Activated CD4-positive, alpha-beta memory T cell treated with anti-CD3 and anti-CD28 coated beads, Interleukin-2, amount 10 ng/mL, durations not matched to agents 7 days and 5 days (primary cell): ENCODE data around the gene MYL6. TPM values are rescaled to one million over a fixed set of nuclear protein-coding genes. Genes with fewer than 3 reads are reported as not detected.
"Not testable (repeated sequence)": the region's sequence is repeated elsewhere in the genome, so short reads cannot be mapped to it uniquely, and the experiment has no call there.

Experiments
- CTCF ChIA-PET: fragments of 350-600 bp; sonication (Branson Sonifier 250); formaldehyde crosslinking; loops from one replicate; lab custom pipeline; 2021; ENCODE audit warnings: antibody characterized with exemption, inconsistent platforms; lab: Charles Lee
- POLR2A ChIA-PET: fragments of 350-600 bp; sonication (Branson Sonifier 250); formaldehyde crosslinking; loops from one replicate; lab custom pipeline; 2021; ENCODE audit warnings: antibody characterized with exemption; lab: Charles Lee
- DNase-seq: peaks from one replicate; pipeline ENCODE4 v3.0.0-alpha.2; 2020
- H3K27ac Mint-ChIP-seq: one replicate; pipeline ENCODE4 v1.8.0; 2021; ENCODE audit warnings: mild to moderate bottlenecking, mixed read lengths
- H3K27me3 Mint-ChIP-seq: one replicate; pipeline ENCODE4 v1.8.0; 2021; ENCODE audit warnings: mixed read lengths
- H3K36me3 Mint-ChIP-seq: one replicate; pipeline ENCODE4 v1.8.0; 2021; ENCODE audit warnings: low read depth, mixed read lengths
- H3K4me1 Mint-ChIP-seq: one replicate; pipeline ENCODE4 v1.8.0; 2021; ENCODE audit warnings: mixed read lengths
- H3K4me3 Mint-ChIP-seq: one replicate; pipeline ENCODE4 v1.8.0; 2021; ENCODE audit warnings: mild to moderate bottlenecking, mixed read lengths
- H3K9me3 Mint-ChIP-seq: one replicate; pipeline ENCODE4 v1.8.0; 2021; ENCODE audit warnings: mixed read lengths
- total RNA-seq, 2 experiments: library from RNA; stranded (reverse); gene quantifications; one replicate each; pipeline ENCODE4 v1.2.3, GENCODE V29; 2021

Gene MYL6
- 1,000 to 10,000 TPM; 1,594 to 1,602 TPM for total RNA-seq

DNA sequence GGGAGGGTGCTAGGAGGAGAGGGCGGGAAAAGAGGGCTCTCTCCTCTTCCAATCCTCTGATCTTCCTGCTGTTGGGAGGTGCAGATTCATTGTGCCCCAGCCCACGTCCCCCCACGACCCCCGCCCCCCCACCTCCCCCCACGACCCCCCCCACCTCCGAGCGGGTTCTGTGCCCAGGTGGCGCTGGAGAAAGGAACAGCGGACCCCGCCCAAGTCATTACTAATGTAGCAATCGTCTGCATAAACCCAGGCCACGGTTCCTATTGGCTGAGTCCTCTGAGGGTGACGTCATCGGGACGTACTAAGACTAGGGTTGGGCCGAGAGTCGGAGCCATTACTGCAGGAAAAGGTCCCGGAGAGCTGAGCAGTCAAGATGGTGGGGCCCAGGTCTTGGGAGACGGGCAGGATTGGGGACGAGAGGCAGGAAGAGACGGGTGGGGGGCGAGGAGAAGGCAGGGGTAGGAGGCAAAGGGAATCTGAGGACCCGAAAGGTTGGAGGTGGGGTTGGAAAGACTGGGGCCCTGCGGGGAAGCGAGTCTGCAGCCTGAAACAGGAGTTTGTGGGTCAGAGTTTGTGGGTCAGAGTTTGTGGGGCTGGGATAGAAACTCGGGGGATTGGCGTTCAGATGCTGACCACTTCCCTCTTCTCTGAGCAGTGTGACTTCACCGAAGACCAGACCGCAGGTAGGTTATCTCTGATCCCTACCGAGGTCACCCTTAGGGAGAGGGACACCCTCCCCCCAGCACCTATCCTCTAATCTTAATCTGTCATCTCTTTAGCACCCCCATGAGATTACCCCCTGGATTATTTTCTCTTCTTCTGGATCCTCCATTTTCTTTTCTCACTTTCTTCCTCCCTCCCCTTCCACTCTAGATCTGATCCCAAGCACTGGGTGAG, at the start of gene MYL6:
Gene MYL6, plus strand, starts transcription at position 331 of the 897 bp plus-strand sequence. Its CDS starts 43 bp downstream, at position 374.
- H3K4me3 Mint-ChIP-seq = peak within 1 kb of the TSS; percentile 91
- no peaks in the 10 kb centered on the region for H3K27me3 Mint-ChIP-seq
- ChIA-PET POLR2A (interaction anchor here (0.6 to 9.2 kb wide), 23 partner anchors 9 to 478 kb away, joined by 3 to 178 read pairs (median 6); partner anchors contain the start of genes ESYT1, MYL6B, PA2G4 and PYM1), CTCF (interaction anchor here (0.6 to 7.2 kb wide), 8 partner anchors 22 to 202 kb away, joined by 3 to 86 read pairs (median 4); partner anchors contain the start of genes ESYT1, PA2G4, RNF41 and SMARCC2)
- no peaks in the 10 kb centered on the region for H3K9me3 Mint-ChIP-seq
- H3K36me3 Mint-ChIP-seq = peaks cover 65% of the 10 kb centered on the region
- peak; percentile 94 for DNase-seq
- peaks cover 59% of the 10 kb centered on the region for H3K4me1 Mint-ChIP-seq
- peak within 1 kb of the TSS; percentile 90 for H3K27ac Mint-ChIP-seq

DNA sequence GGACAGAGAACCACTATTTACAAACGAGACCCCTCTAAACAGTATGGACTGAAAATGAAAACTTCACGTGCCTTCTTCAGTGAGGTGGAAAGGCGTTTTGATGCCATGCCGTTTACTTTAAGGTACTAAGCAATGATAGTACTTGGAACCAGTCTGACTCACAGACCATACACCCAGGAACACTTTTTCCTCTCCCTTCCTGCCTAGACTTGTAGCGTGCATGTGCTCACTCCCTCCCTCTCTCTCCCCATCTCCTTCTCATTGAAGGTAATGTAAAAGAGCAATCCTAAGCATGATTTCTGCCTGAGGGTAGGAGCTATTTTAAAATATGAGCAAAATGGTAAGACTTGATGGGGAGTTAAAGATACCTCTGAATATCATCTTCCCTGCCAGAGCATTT, 47.6 kb upstream of the MYL6 start:
- ChIA-PET POLR2A (interaction anchor here (0.6 to 1.3 kb wide), 3 partner anchors 18 to 136 kb away, joined by 3 to 4 read pairs (median 3); partner anchors contain the start of genes ESYT1 and RAB5B), CTCF (interaction anchor here (1.6 kb wide), 1 partner anchor 63 kb away, joined by 4 read pairs; no protein-coding TSS in a partner anchor)
- H3K4me1 Mint-ChIP-seq = peaks cover 38% of the 10 kb centered on the region
- no peak overlapping the region for H3K4me3 Mint-ChIP-seq
- no peak for DNase-seq
- H3K27me3 Mint-ChIP-seq = no peaks in the 10 kb centered on the region
- no peak overlapping the region for H3K27ac Mint-ChIP-seq
- peaks cover 83% of the 10 kb centered on the region for H3K36me3 Mint-ChIP-seq
- no peaks in the 10 kb centered on the region for H3K9me3 Mint-ChIP-seq

DNA sequence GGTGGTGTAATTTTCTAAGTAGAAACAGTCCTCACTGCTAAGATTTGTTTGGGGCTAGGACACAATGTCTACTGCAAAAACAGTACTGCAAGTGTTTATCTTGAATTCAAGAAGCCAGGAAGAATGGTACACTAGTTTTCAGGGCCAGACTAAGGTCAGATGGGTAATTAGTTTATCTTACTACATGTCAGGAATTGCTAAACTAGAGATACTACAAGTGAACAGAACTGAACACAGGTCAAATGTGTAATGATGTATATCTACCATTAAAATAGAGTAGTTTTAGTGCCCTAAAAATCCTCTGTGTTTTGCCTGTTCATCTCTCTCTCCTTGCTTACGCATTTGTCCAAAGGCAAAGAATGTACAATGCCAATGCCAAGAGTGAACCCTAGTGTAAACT, 44.1 kb upstream of the MYL6 start:
- H3K36me3 Mint-ChIP-seq = peaks cover 69% of the 10 kb centered on the region
- no peak overlapping the region for H3K4me3 Mint-ChIP-seq
- H3K4me1 Mint-ChIP-seq = peaks cover 35% of the 10 kb centered on the region
- H3K9me3 Mint-ChIP-seq = no peaks in the 10 kb centered on the region
- H3K27me3 Mint-ChIP-seq = no peaks in the 10 kb centered on the region
- ChIA-PET CTCF (no interaction called here), POLR2A (interaction anchor here (1.3 to 5.7 kb wide), 3 partner anchors 9 to 11 kb away, joined by 3 to 226 read pairs (median 12); partner anchors contain the start of gene PA2G4)
- no peak for DNase-seq
- H3K27ac Mint-ChIP-seq = peak overlapping the region; percentile 69

DNA sequence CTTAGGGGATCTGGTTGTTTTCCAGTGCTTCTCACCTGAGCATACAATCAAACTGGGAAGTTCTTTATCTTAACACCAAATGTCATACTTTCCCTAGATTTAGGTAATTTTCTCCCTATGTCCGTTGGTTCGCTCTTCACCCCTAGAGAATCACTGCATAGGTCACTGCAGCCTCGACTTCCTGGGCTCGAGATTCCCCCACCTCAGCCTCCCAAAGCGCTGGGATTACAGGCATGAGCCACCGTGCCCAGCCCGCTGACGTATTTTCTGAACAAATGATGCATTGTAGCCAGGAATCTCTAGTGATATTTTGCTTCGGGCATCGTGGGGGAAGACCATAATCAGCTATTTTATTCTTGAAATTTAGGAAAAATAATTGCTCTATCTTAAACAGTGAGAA, 42.8 kb upstream of the MYL6 start:
- H3K9me3 Mint-ChIP-seq = no peaks in the 10 kb centered on the region
- H3K4me1 Mint-ChIP-seq = peaks cover 41% of the 10 kb centered on the region
- H3K27me3 Mint-ChIP-seq = no peaks in the 10 kb centered on the region
- ChIA-PET CTCF (interaction anchor here (1.0 to 5.6 kb wide), 7 partner anchors 11 to 376 kb away, joined by 3 to 66 read pairs (median 4); partner anchors contain the start of genes ERBB3, ESYT1, PA2G4 and RAB5B), POLR2A (interaction anchor here (0.8 to 6.3 kb wide), 8 partner anchors 10 to 223 kb away, joined by 3 to 226 read pairs (median 22); partner anchors contain the start of genes ESYT1, IL23A, MYL6 and PA2G4)
- no peak for DNase-seq
- peaks cover 60% of the 10 kb centered on the region for H3K36me3 Mint-ChIP-seq
- H3K4me3 Mint-ChIP-seq = peak overlapping the region; percentile 99
- peak overlapping the region; percentile 99 for H3K27ac Mint-ChIP-seq

DNA sequence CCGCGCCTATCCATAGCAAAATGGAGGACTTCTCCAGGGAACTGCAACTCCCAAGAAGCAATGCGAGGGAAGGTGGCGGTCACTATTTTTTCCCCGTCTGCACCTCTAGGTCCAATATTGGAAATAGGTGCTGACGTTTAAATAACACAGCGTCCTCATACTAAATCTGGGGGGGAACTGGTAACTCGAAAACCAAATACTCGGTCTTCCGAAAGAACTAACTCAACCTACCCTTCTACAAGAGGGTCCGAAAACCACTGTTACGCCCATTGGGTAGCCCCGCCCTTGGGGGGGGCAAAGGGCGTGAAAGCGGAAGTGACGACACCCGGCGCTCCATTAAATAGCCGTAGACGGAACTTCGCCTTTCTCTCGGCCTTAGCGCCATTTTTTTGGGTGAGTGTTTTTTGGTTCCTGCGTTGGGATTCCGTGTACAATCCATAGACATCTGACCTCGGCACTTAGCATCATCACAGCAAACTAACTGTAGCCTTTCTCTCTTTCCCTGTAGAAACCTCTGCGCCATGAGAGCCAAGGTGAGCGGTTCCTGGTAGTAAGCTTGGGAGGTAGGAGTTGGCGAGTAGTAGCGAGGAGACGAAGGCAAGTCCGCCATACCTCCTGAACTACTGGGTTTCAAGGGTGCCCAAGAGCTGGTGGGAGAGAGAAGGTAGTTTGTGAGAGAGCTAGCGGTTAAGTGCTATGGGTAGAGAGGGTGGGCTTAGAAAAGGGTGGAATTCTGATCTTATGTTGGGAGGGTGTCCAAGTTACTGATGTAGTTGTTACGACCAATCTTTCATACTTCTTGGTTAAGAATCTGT, 41.7 kb upstream of the MYL6 start, which contains the start of gene RPL41:
Gene RPL41, plus strand, starts transcription at position 367 of the 815 bp plus-strand sequence.
- Mint-ChIP-seq H3K27ac (peak within 1 kb of the TSS; percentile 99), H3K4me3 (peak within 1 kb of the TSS; percentile 99), H3K27me3 (no peaks in the 10 kb centered on the region), H3K9me3 (no peaks in the 10 kb centered on the region), H3K36me3 (peaks cover 58% of the 10 kb centered on the region), H3K4me1 (peaks cover 39% of the 10 kb centered on the region)
- ChIA-PET POLR2A (interaction anchor here (0.6 to 6.3 kb wide), 20 partner anchors 11 to 378 kb away, joined by 3 to 226 read pairs (median 8); partner anchors contain the start of genes ERBB3, ESYT1, IKZF4 and MYL6), CTCF (interaction anchor here (0.7 to 15.1 kb wide), 15 partner anchors 9 to 1654 kb away, joined by 3 to 271 read pairs (median 9); partner anchors contain the start of genes ERBB3, ESYT1, PA2G4 and RNF41)
- DNase-seq = peak; percentile 95

DNA sequence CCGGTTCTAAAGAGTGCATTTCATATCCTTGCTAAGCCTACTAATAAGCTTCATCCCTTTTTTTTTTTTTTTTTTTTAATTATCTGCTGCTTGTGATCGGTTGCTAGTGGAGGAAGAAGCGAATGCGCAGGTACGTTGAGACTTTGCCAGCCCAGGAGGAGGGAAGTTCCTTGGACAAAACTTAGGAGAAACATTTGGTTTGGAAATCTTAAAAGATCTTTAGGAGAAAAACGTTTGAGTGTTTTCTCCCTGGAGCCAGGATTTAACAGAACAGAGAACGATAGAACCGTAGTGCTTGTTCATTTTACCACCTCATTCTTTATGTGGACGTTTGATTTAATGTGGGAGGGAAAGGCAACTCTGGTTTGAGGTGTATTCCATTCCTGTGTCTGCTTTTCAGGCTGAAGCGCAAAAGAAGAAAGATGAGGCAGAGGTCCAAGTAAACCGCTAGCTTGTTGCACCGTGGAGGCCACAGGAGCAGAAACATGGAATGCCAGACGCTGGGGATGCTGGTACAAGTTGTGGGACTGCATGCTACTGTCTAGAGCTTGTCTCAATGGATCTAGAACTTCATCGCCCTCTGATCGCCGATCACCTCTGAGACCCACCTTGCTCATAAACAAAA, 41.0 kb upstream of the MYL6 start:
- peak overlapping the region; percentile 99 for H3K4me3 Mint-ChIP-seq

DNA sequence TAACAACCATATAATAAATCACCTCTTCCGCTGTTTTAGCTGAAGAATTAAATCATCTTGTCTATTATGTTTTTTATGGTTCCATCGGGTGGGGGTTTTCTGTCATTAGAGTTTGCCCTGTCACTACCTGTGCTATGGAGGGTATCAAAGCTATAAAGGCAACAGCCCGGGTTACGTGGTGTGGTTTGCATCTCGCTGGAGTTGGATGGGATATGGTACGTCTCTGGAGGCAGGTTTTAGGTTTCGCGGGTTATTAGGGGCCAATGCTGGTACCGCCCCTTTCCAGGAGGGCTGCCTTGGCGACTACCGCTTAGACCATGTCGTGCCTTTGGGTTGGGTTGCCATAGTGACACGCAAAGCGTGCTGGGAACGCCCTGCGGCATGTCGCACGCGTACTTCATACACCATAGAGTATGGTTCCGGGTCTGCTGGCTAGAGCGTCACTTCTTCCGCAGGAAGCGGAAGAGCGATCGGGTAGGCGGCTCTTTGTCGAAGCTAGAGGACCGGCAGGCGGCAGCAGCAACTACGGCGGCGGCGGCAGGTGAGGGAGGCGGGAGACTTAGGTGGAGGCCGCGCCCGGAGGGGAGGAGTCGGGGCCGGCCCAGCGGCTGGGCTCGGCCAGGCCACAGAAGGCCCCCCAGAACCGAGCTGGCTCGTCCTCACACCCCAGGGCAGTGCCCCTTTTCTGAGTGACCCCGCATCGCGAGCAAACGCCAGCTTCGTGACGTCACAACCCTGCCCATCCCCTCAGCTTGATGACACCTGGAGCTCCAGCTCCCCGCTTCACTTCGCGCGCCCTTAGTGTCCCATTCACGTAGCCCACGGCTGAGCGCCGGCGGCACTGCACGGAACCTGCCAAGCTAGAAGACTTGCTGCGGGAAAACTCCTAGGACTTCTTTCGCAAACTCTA, 40.1 kb upstream of the MYL6 start, which contains the start of gene ZC3H10:
Gene ZC3H10, plus strand, starts transcription at position 489 of the 910 bp plus-strand sequence. CDS start 2,297 bp downstream, outside the sequence.
- no peaks in the 10 kb centered on the region for H3K9me3 Mint-ChIP-seq

More for the DNA sequence above, 41.0 kb upstream of the MYL6 start:
- POLR2A ChIA-PET = interaction anchor here (0.6 to 6.3 kb wide), 27 partner anchors 11 to 1404 kb away, joined by 3 to 226 read pairs (median 7); partner anchors contain the start of genes CNPY2, DDIT3, ERBB3 and ESYT1
- H3K27me3 Mint-ChIP-seq, H3K9me3 Mint-ChIP-seq, DNase-seq: not testable (repeated sequence)
- CTCF ChIA-PET = interaction anchor here (0.5 to 15.1 kb wide), 24 partner anchors 10 to 1654 kb away, joined by 3 to 271 read pairs (median 8); partner anchors contain the start of genes ESYT1, MYL6, MYL6B and ORMDL2
- Mint-ChIP-seq H3K36me3 (peaks cover 52% of the 10 kb centered on the region), H3K27ac (peak overlapping the region; percentile 99), H3K4me1 (peaks cover 37% of the 10 kb centered on the region)

DNA sequence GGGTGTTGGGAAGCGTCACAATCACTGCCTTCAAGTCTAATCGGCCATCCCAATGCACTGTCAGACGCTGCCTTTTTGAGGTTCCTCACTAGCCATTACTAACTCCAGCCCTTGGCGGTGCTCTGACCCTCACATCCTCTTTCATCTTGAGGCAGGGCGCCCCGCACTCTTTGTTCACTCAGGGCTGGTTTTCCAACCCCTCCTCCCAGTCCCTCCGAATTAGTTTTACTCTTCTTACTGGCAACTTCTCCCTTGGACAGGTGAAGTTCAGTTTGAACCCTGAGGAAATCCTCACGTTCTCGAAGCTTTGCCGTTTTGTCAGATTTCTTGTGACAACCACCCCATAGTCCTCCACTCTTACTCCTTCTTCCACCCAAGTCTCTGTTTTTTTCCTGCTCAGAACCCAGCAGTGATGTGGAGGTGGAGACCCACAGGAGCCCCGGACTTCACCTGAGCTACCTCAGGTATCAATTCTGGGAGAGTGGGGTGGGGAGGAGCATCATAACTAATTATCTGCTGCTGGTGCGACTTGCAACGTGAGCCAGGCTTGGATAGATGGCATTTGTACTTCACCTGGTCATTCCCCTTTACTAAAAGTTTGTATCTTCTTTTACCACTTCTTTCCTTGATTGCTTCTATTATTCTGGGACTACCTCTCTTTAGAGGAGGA, 39.3 kb upstream of the MYL6 start:
- CTCF ChIA-PET = interaction anchor here (0.7 to 15.1 kb wide), 33 partner anchors 9 to 380 kb away, joined by 3 to 271 read pairs (median 5); partner anchors contain the start of genes ESYT1, MYL6, MYL6B and ORMDL2
- Mint-ChIP-seq H3K36me3 (peaks cover 38% of the 10 kb centered on the region), H3K9me3 (no peaks in the 10 kb centered on the region), H3K4me1 (peaks cover 43% of the 10 kb centered on the region), H3K4me3 (peak overlapping the region; percentile 99), H3K27ac (peak overlapping the region; percentile 99), H3K27me3 (no peaks in the 10 kb centered on the region)
- no peak for DNase-seq
- POLR2A ChIA-PET = interaction anchor here (0.6 to 6.3 kb wide), 34 partner anchors 10 to 1402 kb away, joined by 3 to 226 read pairs (median 5); partner anchors contain the start of genes ANKRD52, CNPY2, DDIT3 and ESYT1

More for the DNA sequence above, 40.1 kb upstream of the MYL6 start, which contains the start of gene ZC3H10:
- ChIA-PET CTCF (interaction anchor here (0.5 to 15.1 kb wide), 41 partner anchors 9 to 1467 kb away, joined by 3 to 271 read pairs (median 4); partner anchors contain the start of genes ESYT1, MYL6, MYL6B and ORMDL2), POLR2A (interaction anchor here (0.6 to 6.3 kb wide), 39 partner anchors 11 to 1403 kb away, joined by 3 to 226 read pairs (median 5); partner anchors contain the start of genes ANKRD52, CNPY2, DDIT3 and ESYT1)
- Mint-ChIP-seq H3K27me3 (no peaks in the 10 kb centered on the region), H3K4me1 (peaks cover 40% of the 10 kb centered on the region), H3K27ac (peak within 1 kb of the TSS; percentile 99), H3K36me3 (peaks cover 44% of the 10 kb centered on the region), H3K4me3 (peak within 1 kb of the TSS; percentile 99)
- DNase-seq = peak; percentile 99

DNA sequence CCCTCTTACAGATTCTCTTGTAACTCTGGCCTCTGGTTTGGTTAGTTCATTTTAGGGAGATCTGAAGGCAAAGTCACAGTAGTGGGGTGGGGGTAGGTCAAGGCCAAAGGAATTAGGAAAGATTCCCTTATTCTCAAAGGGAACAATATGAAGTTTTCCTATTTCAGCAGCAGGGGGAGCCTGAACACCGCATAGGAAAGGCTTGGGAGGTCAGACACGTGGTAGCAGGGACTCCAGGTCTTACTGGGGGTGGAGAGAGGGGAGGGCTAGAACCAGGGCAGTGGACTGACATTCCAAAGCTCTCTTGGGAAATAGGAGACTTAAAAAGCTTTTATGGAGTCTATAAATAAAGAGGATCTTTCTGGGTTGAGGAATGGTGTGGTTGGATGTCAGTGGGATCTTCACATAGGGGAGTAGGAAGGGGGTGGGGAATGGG, 38.8 kb upstream of the MYL6 start:
- peak; percentile 67 for DNase-seq
- H3K4me1 Mint-ChIP-seq = peaks cover 44% of the 10 kb centered on the region
- peak overlapping the region; percentile 99 for H3K4me3 Mint-ChIP-seq
- H3K27me3 Mint-ChIP-seq = no peaks in the 10 kb centered on the region
- peak overlapping the region; percentile 99 for H3K27ac Mint-ChIP-seq
- H3K9me3 Mint-ChIP-seq = no peaks in the 10 kb centered on the region
- POLR2A ChIA-PET = interaction anchor here (1.1 to 6.3 kb wide), 12 partner anchors 9 to 330 kb away, joined by 3 to 226 read pairs (median 30); partner anchors contain the start of genes ANKRD52, ESYT1, MYL6 and MYL6B
- CTCF ChIA-PET = interaction anchor here (0.6 to 15.1 kb wide), 20 partner anchors 8 to 380 kb away, joined by 3 to 271 read pairs (median 12); partner anchors contain the start of genes ERBB3, ESYT1, MYL6 and MYL6B
- peaks cover 37% of the 10 kb centered on the region for H3K36me3 Mint-ChIP-seq
